Stimulated activated CD8-positive, alpha-beta memory T cell treated with anti-CD3 and anti-CD28 coated beads, Interleukin-4, amount 100 ng/mL, for 24 hours (primary cell): ENCODE data around the gene ADAMTS4.

Source experiments
- DNase-seq: peaks from one replicate; pipeline ENCODE4 v3.0.0-alpha.2; 2020; ENCODE audit warnings: low read depth

The ADAMTS4 gene

GRCh38 chr1:161153176-161153575, 45.7 kb downstream of the ADAMTS4 start:
- DNase-seq, result no peak

DNA sequence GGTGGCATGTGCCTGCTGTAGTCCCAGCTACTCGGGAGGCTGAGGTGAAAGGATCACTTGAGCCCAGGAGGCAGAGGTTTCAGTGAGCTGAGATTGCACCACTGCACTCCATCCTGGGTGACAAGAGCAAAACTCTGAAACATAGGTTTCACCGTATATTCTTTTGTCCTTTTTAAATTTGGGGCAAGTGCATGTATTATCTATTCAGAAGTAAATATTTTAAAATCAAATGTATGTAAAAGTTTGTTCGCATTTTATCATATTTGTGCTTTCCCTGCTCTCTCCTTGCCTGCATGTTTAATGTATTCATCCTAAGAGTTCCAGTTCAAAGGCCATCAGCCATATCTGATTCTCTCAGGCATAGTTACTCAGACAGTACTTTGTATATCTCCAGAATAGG, 53.0 kb downstream of the ADAMTS4 start:
- DNase-seq, result no peak

- no peak for DNase-seq
Observed at GRCh38 chr1:161140755-161141400, 58.0 kb downstream of the ADAMTS4 start.

DNA sequence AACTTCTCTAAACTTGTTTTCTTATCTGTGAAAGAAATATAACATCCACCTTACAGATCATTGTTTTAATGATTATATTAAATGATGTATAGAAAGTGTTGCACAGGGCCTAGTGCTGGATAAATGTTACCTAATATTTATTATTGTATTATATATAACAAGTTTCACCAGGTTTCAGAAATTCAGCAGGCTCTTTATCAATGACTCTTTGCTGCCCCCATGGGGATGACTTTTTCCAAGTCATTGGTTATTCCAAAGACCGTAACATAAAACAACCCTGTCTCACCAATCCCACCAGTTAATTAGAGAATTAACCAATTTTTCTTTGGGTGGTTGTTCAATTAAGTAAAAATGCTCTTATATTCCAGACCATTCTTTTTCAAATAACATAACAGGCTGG, 59.1 kb downstream of the ADAMTS4 start:
- DNase-seq, result no peak

- DNase-seq, result no peak
Observed at GRCh38 chr1:161138431-161138830, 60.4 kb downstream of the ADAMTS4 start.

- no peak for DNase-seq
Observed at GRCh38 chr1:161137881-161138280, 61.0 kb downstream of the ADAMTS4 start.
